NCI-H2227 (cell line): ENCODE results near the gene NEURL3.
"Not testable (repeated sequence)": the region's sequence is repeated elsewhere in the genome, so short reads cannot be mapped to it uniquely, and the experiment has no call there.

Source experiments
- DNase-seq: peaks from one replicate; lab custom pipeline; 2025; ENCODE audit not compliant: unreplicated experiment; lab: John Stamatoyannopoulos, UW

Gene NEURL3, protein sequence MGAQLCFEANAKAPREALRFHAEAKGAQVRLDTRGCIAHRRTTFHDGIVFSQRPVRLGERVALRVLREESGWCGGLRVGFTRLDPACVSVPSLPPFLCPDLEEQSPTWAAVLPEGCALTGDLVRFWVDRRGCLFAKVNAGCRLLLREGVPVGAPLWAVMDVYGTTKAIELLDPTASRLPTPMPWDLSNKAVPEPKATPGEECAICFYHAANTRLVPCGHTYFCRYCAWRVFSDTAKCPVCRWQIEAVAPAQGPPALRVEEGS

DNA sequence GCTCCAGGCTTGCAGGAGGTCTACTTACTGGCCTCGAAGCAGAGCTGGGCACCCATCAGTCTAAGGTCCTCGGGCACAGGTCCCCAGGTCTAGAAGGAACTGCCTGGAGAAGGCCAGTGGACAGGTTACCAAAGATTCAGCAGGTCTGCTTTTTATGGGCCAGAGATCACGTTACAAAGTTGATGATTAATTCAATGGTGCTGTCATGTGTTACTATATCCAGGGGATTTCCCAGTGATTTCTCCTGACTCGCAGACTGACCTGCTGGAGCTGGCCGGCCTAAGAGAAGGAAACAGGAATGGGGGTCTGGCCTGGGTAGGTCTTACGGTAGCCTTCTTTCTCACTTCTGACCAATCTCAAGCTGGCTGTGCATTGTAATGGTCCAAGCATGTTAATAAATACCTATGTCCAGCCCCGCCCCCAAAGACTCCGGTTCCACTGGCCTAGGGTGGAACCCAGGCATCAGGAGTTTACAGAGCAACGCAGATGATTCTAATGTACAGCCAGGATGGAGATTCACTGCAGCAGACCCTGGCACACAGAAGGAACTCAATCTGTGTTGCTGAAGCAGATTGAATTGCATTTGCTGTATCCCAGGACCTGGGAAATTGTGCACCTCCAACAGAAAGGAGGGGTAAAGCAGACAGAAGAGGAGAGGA, at the start of gene NEURL3:
Gene NEURL3, minus strand, starts transcription at position 127 of the 659 bp plus-strand sequence. Its CDS starts 71 bp downstream, at position 56.
- no peak for DNase-seq

DNA sequence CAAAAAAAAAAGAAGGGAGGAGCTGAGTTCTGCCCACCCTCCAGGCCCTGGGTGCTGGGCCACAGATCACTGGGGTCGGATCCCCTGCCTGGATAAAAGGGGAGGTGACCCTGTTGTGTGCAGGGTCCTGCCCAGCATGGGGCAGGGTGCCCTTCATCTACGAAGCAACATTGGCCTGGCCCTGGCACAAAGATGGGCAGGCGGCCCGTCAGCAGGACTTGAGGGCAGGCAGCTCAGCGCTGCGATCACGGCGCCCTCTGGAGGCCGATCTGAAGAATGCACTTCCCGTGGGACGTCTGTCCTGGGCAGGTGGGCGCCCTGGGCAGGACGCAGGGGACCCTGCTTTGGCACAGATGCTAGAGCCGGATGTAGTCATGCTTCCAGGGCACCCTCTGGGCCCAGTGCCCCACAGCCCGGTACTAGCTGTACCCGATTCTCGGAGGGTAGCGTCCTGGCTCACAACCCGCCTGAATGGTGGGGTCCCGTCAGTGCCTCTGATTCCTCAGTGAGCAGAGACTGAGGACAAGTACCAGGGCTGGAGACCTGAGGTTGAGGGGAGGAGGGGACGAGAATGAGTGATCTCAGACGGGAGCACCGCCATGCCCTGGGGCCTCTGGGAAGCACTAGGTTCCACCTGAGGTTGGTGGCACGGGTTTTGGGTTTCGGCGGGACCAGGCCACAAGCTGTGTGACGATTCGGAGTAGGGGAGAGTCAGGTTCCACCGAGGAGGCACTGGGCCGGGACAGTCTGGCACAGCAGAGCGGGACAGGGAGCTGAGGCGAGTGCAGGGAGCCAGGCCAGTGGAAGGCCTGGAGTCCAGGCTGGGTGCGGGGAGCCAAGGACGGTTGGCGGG, 49.4 kb upstream of the NEURL3 start:
- DNase-seq: peak; percentile 36

DNA sequence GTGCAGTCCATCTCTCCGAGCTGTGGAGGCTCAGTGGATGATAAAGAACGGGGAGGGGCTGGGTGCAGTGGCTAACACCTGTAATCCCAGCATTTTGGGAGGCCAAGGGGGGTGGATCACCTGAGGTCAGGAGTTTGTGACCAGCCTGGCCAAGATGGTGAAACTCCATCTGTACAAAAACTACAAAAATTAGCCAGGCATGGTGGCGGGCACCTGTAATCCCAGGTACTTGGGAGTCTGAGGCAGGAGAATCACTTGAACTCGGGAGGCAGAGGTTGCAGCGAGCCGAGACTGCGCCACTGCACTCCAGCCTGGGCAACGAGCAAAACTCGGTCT, 48.8 kb upstream of the NEURL3 start:
- not testable (repeated sequence) for DNase-seq

DNA sequence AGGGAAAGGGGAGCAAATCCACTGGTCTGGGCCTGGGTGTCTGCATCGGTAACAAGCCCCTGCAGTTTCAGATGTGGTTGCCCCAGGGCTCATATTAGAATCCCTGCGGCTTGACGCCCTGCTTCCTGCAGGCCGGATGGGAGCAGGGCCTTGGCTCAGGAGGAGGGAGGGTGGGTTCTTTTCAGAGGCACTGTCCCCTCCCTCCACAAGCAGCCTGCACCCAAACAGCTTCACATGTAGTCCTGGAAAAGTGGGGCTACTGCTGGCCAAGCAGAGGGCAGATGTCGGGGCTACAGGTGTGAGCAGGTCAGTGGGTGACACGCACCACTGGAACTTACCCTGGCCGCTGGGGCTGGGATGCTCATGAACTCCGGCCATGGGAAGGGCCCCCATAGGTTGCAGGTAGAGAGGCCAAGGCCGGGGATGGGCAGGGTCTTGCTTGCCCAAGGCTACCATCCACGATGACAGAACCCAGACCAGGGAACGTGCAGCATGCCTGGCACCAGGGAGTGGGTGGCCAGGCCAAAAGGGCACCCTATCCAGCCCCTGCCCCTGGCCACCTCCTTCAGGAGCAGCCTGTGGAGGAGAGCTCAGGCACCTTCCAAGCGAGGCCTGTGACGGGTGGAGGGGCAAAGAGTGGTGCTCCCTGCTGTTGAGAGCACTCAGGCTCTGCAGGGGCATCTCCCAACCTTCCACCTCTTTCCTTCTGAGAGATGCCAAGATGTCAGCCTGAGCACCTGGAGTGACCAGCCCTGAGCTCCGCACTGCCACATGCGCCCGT, 48.2 kb upstream of the NEURL3 start:
- DNase-seq: no peak

DNA sequence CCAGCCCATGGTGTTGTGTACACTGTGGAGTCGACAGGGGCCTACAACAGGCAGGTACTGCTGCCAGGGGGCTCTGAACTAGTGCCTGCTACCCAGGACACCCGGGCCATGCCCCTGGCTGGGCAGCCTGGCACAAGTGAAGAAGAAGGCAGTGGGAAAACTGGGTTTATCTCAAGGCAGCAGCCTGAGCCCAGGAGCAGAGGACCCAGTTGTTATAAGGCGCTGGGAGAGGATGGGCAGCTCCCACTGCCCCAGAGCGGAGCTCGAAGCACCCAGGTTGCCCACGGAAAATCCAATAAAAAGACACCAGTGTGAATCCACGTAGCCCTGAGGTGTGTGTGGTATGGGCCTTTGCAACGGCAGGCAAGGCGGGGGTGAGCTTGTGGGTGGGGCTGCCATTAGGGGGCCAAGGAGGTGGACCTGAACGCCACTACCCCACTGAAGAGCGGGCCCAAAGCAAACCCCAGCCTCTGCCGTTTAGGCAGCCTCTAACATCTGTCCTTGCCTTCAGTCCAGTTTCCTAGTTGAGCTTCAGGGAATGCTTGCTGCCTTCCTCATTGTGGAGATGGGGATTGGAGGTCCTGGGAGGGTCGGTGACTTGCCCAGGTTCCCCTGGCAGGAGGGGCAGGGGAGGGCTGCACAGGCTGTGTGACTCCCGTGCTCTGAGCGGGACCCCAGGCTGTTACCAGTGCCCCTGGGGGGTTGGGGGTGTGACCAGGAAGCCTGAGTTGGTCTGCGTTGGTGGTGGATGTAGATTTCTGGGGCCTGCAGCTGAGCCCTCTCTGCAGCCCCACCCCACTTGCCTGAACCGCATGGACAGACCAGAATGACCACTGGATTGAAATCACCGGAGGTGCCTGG, 47.4 kb upstream of the NEURL3 start:
- no peak for DNase-seq

DNA sequence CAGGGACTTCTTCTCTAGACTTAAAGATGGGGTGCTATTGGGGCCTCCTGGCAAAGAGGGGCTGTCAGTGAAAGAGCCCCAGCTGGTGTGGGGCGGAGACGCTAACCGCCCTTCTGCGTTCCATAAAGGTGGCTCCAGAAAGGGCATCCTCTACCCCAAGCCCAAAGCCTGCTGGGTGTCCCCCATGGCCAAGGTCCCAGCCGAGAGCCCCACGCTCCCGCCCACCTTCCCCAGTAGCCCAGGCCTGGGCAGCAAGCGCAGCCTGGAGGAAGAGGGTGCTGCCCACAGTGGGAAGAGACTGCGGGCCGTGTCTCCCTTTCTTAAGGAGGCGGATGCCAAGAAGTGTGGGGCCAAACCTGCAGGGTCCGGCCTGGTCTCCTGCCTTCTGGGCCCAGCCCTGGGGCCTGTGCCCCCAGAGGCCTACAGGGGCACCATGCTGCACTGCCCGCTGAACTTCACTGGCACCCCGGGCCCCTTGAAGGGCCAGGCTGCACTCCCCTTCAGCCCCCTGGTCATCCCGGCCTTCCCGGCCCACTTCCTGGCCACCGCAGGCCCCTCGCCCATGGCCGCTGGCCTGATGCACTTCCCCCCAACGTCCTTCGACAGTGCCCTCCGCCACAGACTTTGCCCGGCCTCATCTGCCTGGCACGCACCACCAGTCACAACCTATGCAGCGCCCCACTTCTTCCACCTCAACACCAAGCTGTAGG, 46.6 kb upstream of the NEURL3 start:
- DNase-seq: no peak

DNA sequence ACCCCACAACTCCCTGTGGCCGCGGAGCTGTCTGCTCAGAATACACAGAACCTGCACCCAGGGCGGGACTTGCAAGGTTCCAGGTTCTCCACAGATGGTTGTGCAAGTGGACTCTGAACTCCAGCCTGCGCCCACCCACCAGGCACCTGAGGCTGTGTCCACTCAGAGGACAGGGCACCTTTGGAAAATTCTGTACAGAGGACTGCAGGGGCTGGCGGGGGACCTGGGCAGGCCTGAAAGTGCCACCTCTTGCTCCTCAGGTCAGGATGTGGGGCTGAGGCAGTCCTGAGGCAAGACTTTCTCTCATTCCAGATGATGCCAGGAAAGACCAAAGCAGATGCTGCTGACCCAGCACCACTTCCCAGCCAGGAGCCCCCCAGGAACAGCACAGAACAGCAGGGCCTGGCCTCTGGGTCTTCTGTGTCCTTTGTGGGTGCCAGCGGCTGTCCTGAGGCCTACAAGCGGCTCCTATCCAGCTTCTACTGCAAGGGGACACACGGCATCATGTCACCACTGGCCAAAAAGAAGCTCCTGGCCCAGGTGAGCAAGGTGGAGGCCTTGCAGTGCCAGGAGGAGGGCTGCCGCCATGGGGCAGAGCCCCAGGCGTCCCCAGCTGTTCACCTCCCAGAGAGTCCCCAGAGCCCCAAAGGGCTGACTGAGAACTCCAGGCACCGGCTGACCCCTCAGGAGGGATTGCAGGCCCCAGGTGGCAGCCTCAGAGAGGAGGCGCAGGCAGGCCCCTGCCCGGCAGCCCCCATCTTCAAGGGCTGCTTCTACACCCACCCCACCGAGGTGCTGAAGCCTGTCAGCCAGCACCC, 45.8 kb upstream of the NEURL3 start:
- no peak for DNase-seq

DNA sequence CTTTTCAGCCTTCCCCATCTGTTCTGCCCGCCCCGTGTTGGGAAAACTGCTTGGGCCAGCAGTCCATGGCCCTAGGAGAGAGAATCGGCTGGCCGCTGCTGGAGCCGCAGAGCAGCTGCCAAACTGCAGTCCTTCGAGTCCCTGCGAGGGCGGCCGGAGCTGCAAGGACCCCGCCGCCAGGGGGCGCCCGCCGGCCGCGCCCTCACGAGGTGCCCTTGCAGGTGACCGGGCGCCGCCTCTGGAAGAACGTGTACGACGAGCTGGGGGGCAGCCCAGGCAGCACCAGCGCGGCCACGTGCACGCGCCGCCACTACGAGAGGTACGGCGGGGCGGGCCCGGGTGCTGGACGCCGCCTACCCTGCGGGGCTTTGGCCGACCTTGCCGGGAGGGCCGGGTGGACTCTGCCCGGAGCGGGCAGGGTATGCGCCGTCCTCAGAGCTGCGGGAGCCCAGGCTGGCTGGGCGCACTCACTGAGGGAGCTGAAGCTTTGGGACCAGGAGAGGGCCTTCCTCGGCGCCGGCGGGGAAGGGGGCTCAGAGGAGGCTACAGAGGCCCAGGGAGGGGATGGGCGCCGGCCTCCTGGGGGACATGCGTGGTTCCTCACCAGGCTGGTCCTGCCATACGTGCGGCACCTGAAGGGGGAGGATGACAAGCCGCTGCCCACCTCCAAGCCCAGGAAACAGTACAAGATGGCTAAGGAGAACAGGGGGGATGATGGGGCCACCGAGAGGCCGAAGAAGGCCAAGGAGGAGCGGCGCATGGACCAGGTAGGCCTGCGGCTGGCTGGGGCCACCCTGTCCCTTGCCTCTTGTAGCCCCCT, 45.0 kb upstream of the NEURL3 start:
- no peak for DNase-seq

DNA sequence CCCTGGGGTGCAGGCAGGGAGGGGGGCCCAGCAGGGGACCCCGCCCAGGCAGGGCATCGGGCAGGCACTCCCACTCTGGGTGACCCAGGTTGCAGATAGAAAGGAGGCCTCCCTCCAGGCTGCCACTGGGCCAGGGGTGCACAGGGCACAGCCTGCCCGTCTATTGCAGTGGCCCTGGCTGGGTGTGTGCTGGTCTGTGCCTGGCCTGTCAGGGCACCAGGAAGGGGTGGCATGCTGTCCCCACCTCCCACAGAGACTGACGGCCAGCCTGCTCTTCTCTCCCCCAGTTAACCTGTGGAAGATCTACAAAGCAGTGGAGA, 44.3 kb upstream of the NEURL3 start:
- DNase-seq: no peak

DNA sequence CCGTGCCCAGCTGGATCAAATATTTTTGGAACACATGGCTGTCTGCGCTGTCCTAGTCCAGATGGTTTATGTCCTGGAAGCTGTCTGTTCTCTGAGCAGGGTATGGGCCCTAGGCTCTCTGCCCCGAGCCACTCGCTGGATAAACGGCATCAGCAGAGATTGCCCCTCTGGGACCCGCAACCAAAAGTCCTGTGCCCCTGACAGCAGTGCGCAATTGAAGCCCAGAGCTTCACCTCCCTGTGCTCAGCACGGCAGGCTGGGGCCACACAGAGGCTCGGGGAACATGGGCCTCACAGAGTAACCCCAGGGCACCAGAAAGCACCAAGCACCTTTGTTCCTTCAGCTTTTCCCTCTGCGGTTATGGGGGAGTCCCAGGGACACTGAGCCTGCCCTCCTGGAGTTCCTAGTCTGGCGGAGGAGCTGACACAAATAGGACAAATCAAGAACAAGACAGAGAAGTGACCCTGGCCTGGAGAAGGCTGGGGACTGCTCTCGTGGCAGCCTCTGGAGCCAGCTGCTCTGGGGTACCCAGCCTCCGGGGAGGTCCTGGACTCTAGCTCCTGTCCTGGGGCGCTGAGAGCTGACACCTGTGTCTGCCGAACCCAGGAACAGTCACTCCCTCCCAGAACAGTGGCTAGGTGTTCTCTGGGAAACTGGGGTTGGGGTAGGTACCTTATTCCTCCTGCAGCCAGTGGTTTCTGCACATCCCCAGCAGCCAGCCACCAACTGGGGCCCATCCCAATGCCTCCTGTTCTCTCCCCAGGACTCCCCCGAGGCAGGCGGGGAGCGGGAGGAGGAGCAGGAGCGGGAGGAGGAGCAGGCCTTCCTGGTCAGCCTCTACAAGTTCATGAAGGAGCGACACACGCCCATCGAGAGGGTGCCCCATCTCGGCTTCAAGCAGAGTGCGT, 43.7 kb upstream of the NEURL3 start:
- DNase-seq: no peak

DNA sequence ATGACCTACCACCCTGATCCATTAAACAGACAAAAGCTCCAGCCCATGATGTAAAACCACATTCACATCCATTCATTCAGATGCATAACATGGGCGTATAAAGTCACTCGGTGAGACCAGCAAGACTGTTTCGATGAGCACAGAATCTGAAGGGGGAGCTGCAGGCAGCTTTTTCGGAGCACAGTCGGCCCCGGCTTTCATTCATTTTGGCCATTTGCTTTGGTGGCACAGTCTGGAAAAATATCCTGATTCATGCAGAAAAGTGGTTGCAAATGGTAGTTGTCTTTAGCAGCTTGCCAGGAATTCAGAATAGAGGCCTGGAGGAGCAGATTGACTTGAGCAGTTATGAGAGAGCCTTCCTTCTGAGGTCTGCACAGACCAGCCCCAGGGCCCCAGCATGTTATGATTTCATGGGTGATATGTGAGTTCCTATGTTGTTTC, 42.6 kb upstream of the NEURL3 start:
- DNase-seq: no peak

DNA sequence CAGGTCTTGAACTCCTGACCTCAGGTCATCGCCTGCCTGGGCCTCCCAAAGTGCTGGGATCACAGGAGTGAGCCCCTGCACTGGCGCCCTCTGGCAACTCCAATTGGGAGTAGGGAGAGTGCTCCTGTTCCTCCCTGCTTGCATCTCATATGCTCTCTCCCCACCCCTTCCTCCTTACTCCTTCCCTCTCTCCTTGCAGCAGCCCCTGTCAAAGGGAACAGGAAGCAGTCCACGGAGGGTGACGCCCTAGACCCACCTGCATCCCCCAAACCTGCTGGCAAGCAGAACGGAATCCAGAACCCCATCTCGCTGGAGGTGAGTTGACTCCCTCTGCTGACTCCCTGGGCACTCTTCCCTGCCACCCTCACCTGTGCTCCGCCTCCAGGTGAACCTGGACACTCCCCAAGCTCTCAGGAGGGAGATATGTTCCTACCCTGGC, 42.1 kb upstream of the NEURL3 start:
- DNase-seq: no peak

DNA sequence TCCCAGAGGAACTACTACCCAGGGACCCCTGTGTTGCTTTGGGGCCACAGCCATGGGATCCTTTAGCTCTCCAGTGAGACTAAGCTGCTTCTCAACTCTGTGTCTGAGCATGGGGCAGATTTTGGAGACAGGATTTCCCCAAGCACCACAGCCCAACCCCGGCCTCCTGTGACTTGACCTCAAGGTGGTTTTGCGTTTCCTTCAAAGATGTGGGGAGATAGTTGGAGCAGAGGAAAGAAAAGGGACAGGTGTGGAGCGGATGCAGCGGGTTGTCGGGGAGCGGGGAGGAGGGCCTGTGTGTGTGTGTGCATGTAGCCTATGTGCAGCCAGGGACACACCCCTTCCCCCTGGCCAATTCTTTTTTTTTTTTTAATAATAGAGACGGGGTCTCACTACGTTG, 41.6 kb upstream of the NEURL3 start:
- no peak for DNase-seq

DNA sequence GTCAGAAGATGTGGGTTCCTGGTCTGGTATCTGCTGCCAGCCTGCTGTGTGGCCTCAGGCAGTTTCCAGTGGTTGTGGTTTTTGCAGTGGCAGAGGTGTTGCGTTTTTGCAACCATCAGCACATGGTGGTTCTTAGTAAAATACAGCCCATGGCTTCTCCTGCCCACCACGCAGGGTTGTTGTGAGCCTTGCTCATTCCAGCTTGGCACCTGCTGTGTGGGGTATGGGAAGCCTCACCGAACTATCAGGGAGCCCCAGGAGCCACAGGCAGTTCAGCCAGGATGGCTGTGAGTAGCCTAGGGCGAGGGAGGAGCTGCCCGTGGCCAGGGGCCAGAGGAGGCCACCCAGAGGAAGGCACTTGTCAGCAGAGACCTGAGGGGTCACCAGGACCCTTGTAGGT, 41.2 kb upstream of the NEURL3 start:
- no peak for DNase-seq

DNA sequence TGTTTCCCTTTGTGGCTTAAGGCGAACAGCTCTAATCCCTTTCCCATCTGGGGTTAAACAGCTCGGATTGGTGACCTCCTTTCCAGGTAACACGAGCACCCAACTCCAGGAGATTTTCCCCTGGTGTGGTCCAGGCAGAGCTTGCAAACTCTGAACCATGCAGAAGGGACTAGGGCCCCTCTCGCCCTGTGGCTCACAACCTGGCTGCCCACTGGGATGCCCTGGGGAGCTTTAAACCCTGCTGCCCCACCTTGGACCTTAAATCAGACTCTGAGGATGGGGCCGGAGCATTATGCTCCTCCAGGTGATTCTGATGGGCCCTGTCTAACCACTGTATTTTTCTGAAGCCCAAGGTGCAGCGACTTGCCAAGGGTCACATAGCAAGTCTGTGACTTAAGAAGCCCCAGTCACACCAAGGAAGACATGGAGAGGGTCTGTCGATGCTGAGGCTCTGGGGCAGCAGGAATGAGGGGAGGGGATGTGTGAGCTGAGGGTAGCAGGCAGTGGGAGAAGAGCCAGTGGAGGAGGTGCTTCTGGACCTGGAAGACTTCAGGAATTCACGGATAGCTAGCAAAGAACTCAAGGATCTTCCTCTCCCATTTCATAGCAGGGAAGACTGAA, 37.3 kb upstream of the NEURL3 start:
- no peak for DNase-seq

DNA sequence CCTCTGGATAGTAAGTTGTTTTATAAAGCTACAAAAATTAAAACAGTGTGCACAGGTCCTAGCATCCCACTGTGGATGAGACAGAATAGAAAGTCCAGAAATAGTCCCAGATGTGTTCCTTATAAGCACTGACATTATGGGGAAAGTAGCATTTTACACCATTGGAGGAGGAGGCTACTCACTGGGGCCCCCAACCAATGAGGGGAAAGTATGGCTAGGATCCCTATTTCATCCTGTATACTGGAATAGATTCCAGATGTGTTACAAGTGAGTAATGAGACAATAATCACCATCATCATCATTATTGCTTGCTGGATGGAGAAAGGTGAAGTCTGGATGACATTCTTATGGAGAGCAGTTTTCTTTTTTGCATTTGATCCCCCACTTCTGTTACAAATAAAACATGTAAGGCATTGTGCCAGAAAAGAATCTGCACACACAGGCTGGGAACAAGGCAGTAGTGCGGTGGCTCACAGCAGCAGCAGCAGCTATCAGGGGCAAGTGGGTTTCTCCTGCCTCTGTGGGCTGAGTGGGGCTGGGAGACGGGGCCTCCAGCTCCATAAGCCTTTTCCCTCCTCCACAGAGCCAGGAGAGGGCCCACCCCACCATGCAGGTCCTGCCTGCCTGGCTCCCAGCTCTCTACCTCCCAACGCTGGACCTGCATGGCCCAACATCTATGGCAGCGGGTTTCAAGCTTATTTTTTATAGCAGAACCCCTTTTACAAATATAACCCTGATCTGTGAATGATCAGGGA, 36.4 kb upstream of the NEURL3 start:
- DNase-seq: no peak
